HCT116 (cell line): Measurements from ENCODE around the gene CRYBB1. TPM values are rescaled to one million over a fixed set of nuclear protein-coding genes. Genes with fewer than 3 reads are reported as not detected.

Experiments used
- ATAC-seq: fragments of 200-7000 bp; cut with Tn5 transposase; 2 replicates; pipeline ENCODE4 v1.9.1; 2020; ENCODE audit warnings: mild to moderate bottlenecking, moderate library complexity
- BruUV-seq: library from RNA; stranded (reverse); fragments of 400-500 nt; replicated peaks from 2 replicates; lab custom pipeline; 2021; lab: Mats Ljungman, UMichigan
- CTCF ChIA-PET: fragments of 300-600 bp; sonication (Branson Sonifier 250); formaldehyde crosslinking; loops from one replicate; lab custom pipeline; 2021; ENCODE audit warnings: antibody characterized with exemption; lab: Charles Lee
- POLR2A ChIA-PET: fragments of 300-600, 350-600 bp; sonication (Branson Sonifier 250); formaldehyde crosslinking; loops from one replicate; lab custom pipeline; 2021; ENCODE audit warnings: antibody characterized with exemption; lab: Charles Lee
- RAD21 ChIA-PET, 2 experiments: fragments of 300-600 bp; sonication (Branson Sonifier 250); formaldehyde crosslinking; loops; one replicate each; lab custom pipeline; 2023; ENCODE audit warnings: low total read pairs in 2 of 2; ENCODE audit not compliant: uncharacterized antibody in 2 of 2, unreplicated experiment in 2 of 2, low non-redundant PET in 1 of 2; lab: Charles Lee
- DNase-seq: peaks from one replicate; pipeline ENCODE4 v3.0.0-alpha.2; 2010; ENCODE audit warnings: low read depth, low spot score
- H2AFZ ChIP-seq: fragments of 200-600 bp; shearing (Covaris generic), sonication (generic); 2 replicates; pipeline ENCODE4 v1.6.1; 2017; ENCODE audit warnings: low read depth, mixed run types, mixed read lengths, antibody characterized with exemption, low read length; ENCODE audit not compliant: poor library complexity, severe bottlenecking
- H3K27ac ChIP-seq: 2 replicates; pipeline ENCODE4 v1.5.1; 2012; ENCODE audit warnings: low read depth, low read length
- H3K27me3 ChIP-seq: fragments of 200-600 bp; sonication (generic); 2 replicates; pipeline ENCODE4 v1.6.1; 2016; ENCODE audit warnings: mixed run types, low read length, mixed read lengths; ENCODE audit not compliant: insufficient read depth
- H3K36me3 ChIP-seq, 2 experiments: fragments of 200-500 bp in 1 of 2; fragments of 200-600 bp in 1 of 2; sonication (Bioruptor generic) in 1 of 2; sonication (generic) in 1 of 2; 2 replicates each; pipeline versions ENCODE4 v1.5.1 to v1.6.1; 2014 to 2016; ENCODE audit warnings: low read length in 2 of 2, inconsistent platforms in 1 of 2, mixed read lengths in 1 of 2, mixed run types in 1 of 2; ENCODE audit not compliant: insufficient read depth in 2 of 2, control insufficient read depth in 1 of 2
- H3K4me1 ChIP-seq, 2 experiments: fragments of 200-600 bp in 1 of 2; sonication (generic) in 1 of 2; 2 replicates each; pipeline versions ENCODE4 v1.5.1 to v1.6.1; 2012 to 2017; ENCODE audit warnings: low read length in 2 of 2, inconsistent platforms in 1 of 2, mild to moderate bottlenecking in 1 of 2, mixed read lengths in 1 of 2, mixed run types in 1 of 2, moderate library complexity in 1 of 2; ENCODE audit not compliant: insufficient read depth in 2 of 2, control insufficient read depth in 1 of 2
- H3K4me2 ChIP-seq: fragments of 200-600 bp; sonication (generic); 2 replicates; pipeline ENCODE4 v1.6.1; 2017; ENCODE audit warnings: mixed run types, low read length, mixed read lengths
- H3K4me3 ChIP-seq, 2 experiments: fragments of 200-600 bp in 1 of 2; sonication (generic) in 1 of 2; replicated peaks in 1 of 2; 2 replicates each; pipeline ENCODE4 v1.5.1; 2011 to 2016; ENCODE audit warnings: low read length in 2 of 2, control low read depth in 1 of 2, low read depth in 1 of 2, mild to moderate bottlenecking in 1 of 2, mixed read lengths in 1 of 2, mixed run types in 1 of 2
- H3K79me2 ChIP-seq: fragments of 200-600 bp; sonication (generic); 2 replicates; pipeline ENCODE4 v1.6.1; 2017; ENCODE audit warnings: mild to moderate bottlenecking, mixed run types, low read length, moderate library complexity, mixed read lengths; ENCODE audit not compliant: insufficient read depth
- H3K9ac ChIP-seq: fragments of 200-600 bp; sonication (generic); 2 replicates; pipeline ENCODE4 v1.6.1; 2016; ENCODE audit warnings: low read length, mixed read lengths
- H3K9me2 ChIP-seq: fragments of 200-600 bp; sonication (generic), shearing (Covaris generic); 2 replicates; pipeline ENCODE4 v1.6.1; 2017; ENCODE audit warnings: mixed run types, mild to moderate bottlenecking, moderate library complexity; ENCODE audit not compliant: insufficient read depth
- H3K9me3 ChIP-seq, 2 experiments: fragments of 200-500 bp in 1 of 2; fragments of 200-600 bp in 1 of 2; sonication (Bioruptor generic) in 1 of 2; sonication (generic) in 1 of 2; 2 replicates each; pipeline ENCODE4 v1.6.1; 2014 to 2017; ENCODE audit warnings: low read length in 2 of 2, mixed read lengths in 2 of 2, inconsistent platforms in 1 of 2, low read depth in 1 of 2, mild to moderate bottlenecking in 1 of 2, mixed run types in 1 of 2, moderate library complexity in 1 of 2; ENCODE audit not compliant: control insufficient read depth in 1 of 2, insufficient read depth in 1 of 2
- H4K20me1 ChIP-seq: fragments of 200-600 bp; sonication (generic), shearing (Covaris generic); 2 replicates; pipeline ENCODE4 v1.6.1; 2017; ENCODE audit warnings: mixed run types, mild to moderate bottlenecking, moderate library complexity; ENCODE audit not compliant: insufficient read depth
- ATF3 ChIP-seq: IDR thresholded peaks from 2 replicates; pipeline ENCODE4 v1.6.1; 2012
- EGR1 ChIP-seq: IDR thresholded peaks from 2 replicates; pipeline ENCODE4 v1.6.1; 2012; ENCODE audit warnings: low read depth
- EZH2 ChIP-seq: fragments of 200-600 bp; sonication (generic); IDR thresholded peaks from 2 replicates; pipeline ENCODE4 v1.6.1; 2017; ENCODE audit warnings: antibody characterized with exemption, mixed run types
- EZH2phosphoT487 ChIP-seq: fragments of 200-600 bp; IDR thresholded peaks from 2 replicates; pipeline ENCODE4 v1.6.1; 2018; ENCODE audit warnings: antibody characterized with exemption, borderline replicate concordance
- FOSL1 ChIP-seq: IDR thresholded peaks from 2 replicates; pipeline ENCODE4 v1.6.1; 2012; ENCODE audit warnings: low read depth
- JUND ChIP-seq: IDR thresholded peaks from 2 replicates; pipeline ENCODE4 v1.6.1; 2012
- MAX ChIP-seq: IDR thresholded peaks from 2 replicates; pipeline ENCODE4 v1.6.1; 2012
- POLR2AphosphoS5 ChIP-seq: IDR thresholded peaks from 2 replicates; pipeline ENCODE4 v1.6.1; 2011; ENCODE audit warnings: mild to moderate bottlenecking, low read depth, low read length, moderate library complexity
- RAD21 ChIP-seq: IDR thresholded peaks from 2 replicates; pipeline ENCODE4 v1.6.1; 2012; ENCODE audit warnings: low read depth, mild to moderate bottlenecking
- REST ChIP-seq: IDR thresholded peaks from 2 replicates; pipeline ENCODE4 v1.6.1; 2012; ENCODE audit warnings: low read depth
- SIN3A ChIP-seq: IDR thresholded peaks from 2 replicates; pipeline ENCODE4 v1.6.1; 2012; ENCODE audit warnings: low read depth
- SP1 ChIP-seq: IDR thresholded peaks from 2 replicates; pipeline ENCODE4 v1.6.1; 2012; ENCODE audit warnings: low read depth
- SRF ChIP-seq: IDR thresholded peaks from 2 replicates; pipeline ENCODE4 v1.6.1; 2012; ENCODE audit warnings: low read depth
- TCF7L2 ChIP-seq: IDR thresholded peaks from 2 replicates; pipeline ENCODE4 v1.7.0; 2011; ENCODE audit warnings: borderline replicate concordance, inconsistent platforms; ENCODE audit not compliant: insufficient read depth, insufficient read length; ENCODE audit errors: extremely low read depth
- YY1 ChIP-seq: IDR thresholded peaks from 2 replicates; pipeline ENCODE4 v1.6.1; 2011; ENCODE audit warnings: low read length, low read depth, moderate library complexity, mild to moderate bottlenecking; ENCODE audit not compliant: insufficient replicate concordance; ENCODE audit errors: extremely low read depth
- ZFX ChIP-seq: fragments of 450-650 bp; IDR thresholded peaks from 2 replicates; pipeline ENCODE4 v1.6.1; 2017
- ZNF274 ChIP-seq: fragments of 200-500 bp; sonication (Bioruptor generic); IDR thresholded peaks from 2 replicates; pipeline ENCODE4 v1.6.1; 2014; ENCODE audit warnings: mild to moderate bottlenecking, low read depth, low read length, inconsistent platforms
- intact Hi-C: fragments of 100-400 bp; cut with micrococcal nuclease; formaldehyde crosslinking; loops from 2 replicates; pipeline ENCODE4 v1.10.0; 2022
- total RNA-seq: library from RNA; stranded (reverse); gene quantifications from one replicate; pipeline ENCODE4 v1.2.1, GENCODE V29; 2021; ENCODE audit not compliant: unreplicated experiment
- TF ChIP-seq, protein P1 (sequence below): IDR thresholded peaks from 2 replicates; pipeline ENCODE4 v1.6.1; 2011; ENCODE audit warnings: mild to moderate bottlenecking, low read length, moderate library complexity; ENCODE audit not compliant: insufficient replicate concordance; ENCODE audit errors: extremely low read depth

CRYBB1 gene
- total RNA-seq, 1 experiment from 2014 or later: not detected

DNA sequence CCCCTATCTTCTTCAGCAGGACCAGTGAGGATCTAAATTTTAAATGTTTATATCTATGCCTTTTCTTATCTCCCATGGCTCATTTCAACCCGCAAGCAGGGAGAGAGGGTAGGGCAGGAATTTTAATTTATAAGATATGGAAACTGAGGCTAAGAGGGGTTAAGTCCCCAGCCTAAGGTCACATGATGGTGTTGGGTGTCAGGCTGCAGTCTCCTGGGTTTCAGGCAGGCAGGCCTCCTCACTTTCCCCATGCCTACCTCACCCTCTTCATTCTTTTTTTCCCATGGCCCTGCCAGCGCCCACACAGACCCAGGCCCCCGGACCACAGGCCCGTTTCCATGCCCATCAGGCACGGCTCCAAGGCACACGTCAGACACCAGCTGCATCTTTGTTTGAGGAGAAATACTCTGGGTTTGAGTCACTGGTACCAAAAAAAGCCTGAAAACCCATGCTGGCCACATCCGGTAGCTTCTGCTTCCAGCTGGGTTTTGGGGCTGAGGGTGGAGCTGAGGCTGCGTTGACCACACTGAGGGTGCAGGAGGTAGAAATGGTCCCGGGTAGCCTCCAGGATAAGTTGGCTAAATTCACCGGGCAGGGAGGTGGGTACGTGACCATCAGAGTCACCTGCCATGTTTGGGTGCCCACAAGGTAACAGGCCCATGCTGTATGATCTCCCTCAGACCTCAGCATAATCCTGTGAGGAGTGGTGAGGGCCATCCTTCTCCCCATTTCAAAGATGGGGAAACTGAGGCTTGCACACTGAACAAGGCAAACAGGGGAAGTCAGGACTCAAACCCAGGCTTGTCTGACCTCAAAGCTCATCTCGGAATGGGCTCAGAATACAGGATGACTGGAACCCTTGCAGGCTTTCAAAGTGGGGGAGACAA, 7.5 kb downstream of the CRYBB1 start (continued):
- TF ChIP-seq ZFX: no peak

GRCh38 chr22:26609287-26609686, 8.5 kb downstream of the CRYBB1 start:
- no TSS peak for BruUV-seq
- DNase-seq (no peak), ATAC-seq (no peak)
- no peak overlapping the region for H3K4me3 ChIP-seq
- H3K9me2 ChIP-seq: no peaks in the 10 kb centered on the region
- ChIA-PET POLR2A (no interaction called here), RAD21 (no interaction called here), CTCF (no interaction called here)
- no peak overlapping the region for H2AFZ ChIP-seq
- H3K4me1 ChIP-seq: no peaks in the 10 kb centered on the region
- H3K27ac ChIP-seq: no peak overlapping the region
- no peaks in the 10 kb centered on the region for H3K9me3 ChIP-seq
- no peak overlapping the region for H3K4me2 ChIP-seq
- no peaks in the 10 kb centered on the region for H3K79me2 ChIP-seq
- no peaks in the 10 kb centered on the region for H3K36me3 ChIP-seq
- peaks cover 15% of the 10 kb centered on the region; the same call in 1 of the 2 replicates for H3K27me3 ChIP-seq
- intact Hi-C loops: no loop called here
- no peaks in the 10 kb centered on the region for H4K20me1 ChIP-seq
- H3K9ac ChIP-seq: no peak overlapping the region
- TF ChIP-seq REST (no peak), FOSL1 (no peak), EZH2phosphoT487 (no peak), POLR2AphosphoS5 (no peak), SP1 (no peak), ATF3 (no peak), ZFX (no peak), MAX (no peak), EGR1 (no peak), TCF7L2 (no peak), YY1 (no peak), ZNF274 (no peak), EZH2 (no peak), JUND (no peak), SRF (no peak), SIN3A (no peak), RAD21 (no peak)
- TF ChIP-seq, protein P1, sequence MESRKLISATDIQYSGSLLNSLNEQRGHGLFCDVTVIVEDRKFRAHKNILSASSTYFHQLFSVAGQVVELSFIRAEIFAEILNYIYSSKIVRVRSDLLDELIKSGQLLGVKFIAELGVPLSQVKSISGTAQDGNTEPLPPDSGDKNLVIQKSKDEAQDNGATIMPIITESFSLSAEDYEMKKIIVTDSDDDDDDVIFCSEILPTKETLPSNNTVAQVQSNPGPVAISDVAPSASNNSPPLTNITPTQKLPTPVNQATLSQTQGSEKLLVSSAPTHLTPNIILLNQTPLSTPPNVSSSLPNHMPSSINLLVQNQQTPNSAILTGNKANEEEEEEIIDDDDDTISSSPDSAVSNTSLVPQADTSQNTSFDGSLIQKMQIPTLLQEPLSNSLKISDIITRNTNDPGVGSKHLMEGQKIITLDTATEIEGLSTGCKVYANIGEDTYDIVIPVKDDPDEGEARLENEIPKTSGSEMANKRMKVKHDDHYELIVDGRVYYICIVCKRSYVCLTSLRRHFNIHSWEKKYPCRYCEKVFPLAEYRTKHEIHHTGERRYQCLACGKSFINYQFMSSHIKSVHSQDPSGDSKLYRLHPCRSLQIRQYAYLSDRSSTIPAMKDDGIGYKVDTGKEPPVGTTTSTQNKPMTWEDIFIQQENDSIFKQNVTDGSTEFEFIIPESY: no peak
